Hippocampal formation (tissue), 2 donors: ENCODE measurements around the gene KLHL17.
A peak's percentile ranks its signal among the peaks of the same experiment; 100 is the strongest.

Source experiments
- DNase-seq, 2 donors: peaks; one replicate each; lab custom pipeline; 2025; lab: John Stamatoyannopoulos, UW

KLHL17 gene

GRCh38 chr1:923131-923990 lies 37.0 kb upstream of the KLHL17 start, which contains the start of gene SAMD11:
Gene SAMD11 (plus strand): TSS chr1:923923. CDS start chr1:924432, 509 bp downstream.
- DNase-seq: peak; percentile 37 to 78

- no peak for DNase-seq
Measured at GRCh38 chr1:923991-924655, 36.3 kb upstream of the KLHL17 start.

- DNase-seq: no peak
Measured at GRCh38 chr1:924656-925560, 35.5 kb upstream of the KLHL17 start.

- DNase-seq: no peak
Measured at GRCh38 chr1:925561-926421, 34.6 kb upstream of the KLHL17 start.

GRCh38 chr1:927234-927633 lies 33.1 kb upstream of the KLHL17 start:
- no peak for DNase-seq

- no peak for DNase-seq
Measured at GRCh38 chr1:927748-928147, 32.6 kb upstream of the KLHL17 start.

- DNase-seq: no peak
Measured at GRCh38 chr1:928825-929661, 31.3 kb upstream of the KLHL17 start.

GRCh38 chr1:929712-930632 lies 30.4 kb upstream of the KLHL17 start:
- DNase-seq: no peak

- no peak for DNase-seq
Measured at GRCh38 chr1:930633-931138, 29.7 kb upstream of the KLHL17 start.

GRCh38 chr1:931380-932172 lies 28.8 kb upstream of the KLHL17 start:
- DNase-seq: no peak

GRCh38 chr1:932173-932510 lies 28.2 kb upstream of the KLHL17 start:
- DNase-seq: no peak

- DNase-seq: no peak
Measured at GRCh38 chr1:932776-933602, 27.4 kb upstream of the KLHL17 start.

GRCh38 chr1:933603-933940 lies 26.8 kb upstream of the KLHL17 start:
- no peak for DNase-seq

- no peak for DNase-seq
Measured at GRCh38 chr1:934991-935750, 25.2 kb upstream of the KLHL17 start.

GRCh38 chr1:935751-936231 lies 24.6 kb upstream of the KLHL17 start:
- DNase-seq: no peak
